GM18951 (cell line): Measurements from ENCODE around the gene SPATA31C2.

Source experiments
- POLR2A ChIP-seq: IDR thresholded peaks from 4 replicates; pipeline ENCODE4 v1.6.1; 2011; ENCODE audit warnings: mild to moderate bottlenecking; ENCODE audit not compliant: insufficient read length, insufficient read depth; ENCODE audit errors: extremely low read depth
- in situ Hi-C: fragments of 300-500 bp; cut with MboI; formaldehyde crosslinking; loops from one replicate; pipeline ENCODE4 v1.12.0; 2022; ENCODE audit warnings: low sequenced_read_pairs, mixed read lengths, inconsistent platforms; ENCODE audit not compliant: unreplicated experiment

SPATA31C2 gene

DNA sequence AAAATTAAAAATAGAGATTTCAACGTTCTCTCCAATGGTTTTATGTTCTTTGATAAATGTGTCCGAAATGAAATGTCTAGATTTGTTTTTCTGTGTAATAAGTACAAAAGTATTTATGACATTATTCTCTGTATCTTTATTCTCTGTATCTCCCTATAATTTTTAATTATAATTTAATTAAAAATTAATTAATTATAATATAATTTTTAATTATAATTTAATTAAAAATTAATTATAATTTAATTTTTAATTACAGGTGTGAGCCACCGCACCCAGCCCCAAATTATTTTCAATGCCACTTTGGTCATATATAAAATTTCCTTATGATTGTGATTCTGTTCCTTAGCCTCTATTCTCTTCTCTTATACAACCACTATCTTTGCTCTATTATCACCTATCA, 28.2 kb downstream of the SPATA31C2 start:
- TF ChIP-seq POLR2A: no peak
- in situ Hi-C loops: loop anchor here (10.0 kb wide), 1 partner anchor 155 kb away; a partner anchor contains a TSS

- TF ChIP-seq POLR2A: no peak
- in situ Hi-C loops: no loop called here
Measured at GRCh38 chr9:88108779-88109178, 29.5 kb downstream of the SPATA31C2 start.

GRCh38 chr9:88106492-88106891, 31.8 kb downstream of the SPATA31C2 start:
- no peak for TF ChIP-seq POLR2A
- in situ Hi-C loops: no loop called here

- in situ Hi-C loops: no loop called here
Measured at GRCh38 chr9:88092797-88093331, 45.4 kb downstream of the SPATA31C2 start.

DNA sequence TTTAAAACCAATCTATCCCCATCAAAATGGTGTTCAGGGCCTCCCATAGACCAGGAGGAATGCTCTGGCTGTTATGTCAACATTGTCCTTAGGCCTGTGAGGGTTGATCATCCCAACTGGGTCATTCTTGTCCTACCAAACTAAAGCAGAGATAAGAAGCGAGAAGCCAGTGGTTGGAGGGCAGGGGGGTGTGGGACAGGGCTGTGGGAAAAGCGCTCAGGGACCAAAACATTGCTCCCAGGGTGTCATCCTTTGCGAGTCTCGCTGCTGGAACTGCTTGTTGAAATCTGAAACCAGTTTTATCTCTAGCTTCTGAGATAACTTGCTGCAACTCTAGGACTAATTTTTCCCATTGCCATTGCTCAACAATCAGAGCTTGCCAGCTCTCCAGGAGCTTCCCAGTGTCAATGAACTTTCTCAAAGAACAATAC, 48.1 kb downstream of the SPATA31C2 start:
- in situ Hi-C loops: no loop called here
- TF ChIP-seq POLR2A: no peak

More at GRCh38 chr9:88092797-88093331, 45.4 kb downstream of the SPATA31C2 start:
- no peak for TF ChIP-seq POLR2A

GRCh38 chr9:88087906-88088305, 50.4 kb downstream of the SPATA31C2 start:
- in situ Hi-C loops: no loop called here
- TF ChIP-seq POLR2A: no peak

GRCh38 chr9:88085476-88085875, 52.8 kb downstream of the SPATA31C2 start:
- TF ChIP-seq POLR2A: no peak
- in situ Hi-C loops: no loop called here

- in situ Hi-C loops: no loop called here
- TF ChIP-seq POLR2A: no peak
Measured at GRCh38 chr9:88084357-88085183, 53.7 kb downstream of the SPATA31C2 start.
